ENCODE measurements around the gene ICAM1.
"Not testable (repeated sequence)": the region's sequence is repeated elsewhere in the genome, so short reads cannot be mapped to it uniquely, and the experiment has no call there.

ICAM1 gene

GRCh38 chr19:10269333-10270179, 1.4 kb upstream of the ICAM1 start:
- intact Hi-C loops (cut with DNase I) = loop anchor here (1.0 to 10.0 kb wide), 2 partner anchors 65 to 120 kb away; partner anchors contain the start of genes ICAM3 and RAVER1

GRCh38 chr19:10270180-10270615, 722 bp upstream of the ICAM1 start:
- intact Hi-C loops (cut with DNase I) = no loop called here
- peak in 2 of 10 donors; percentile 23 to 88 for DNase-seq

More at GRCh38 chr19:10269333-10270179, 1.4 kb upstream of the ICAM1 start:
- DNase-seq = peak; percentile 61 to 97 (median 82)

GRCh38 chr19:10271543-10272086, 695 bp downstream of the ICAM1 start:
- intact Hi-C loops (cut with DNase I) = no loop called here
- DNase-seq = no peak

GRCh38 chr19:10274589-10274988, 3.7 kb downstream of the ICAM1 start:
- DNase-seq = no peak
- intact Hi-C loops (cut with DNase I) = no loop called here

- intact Hi-C loops (cut with DNase I) = no loop called here
- DNase-seq = no peak
Observed at GRCh38 chr19:10277795-10278589, 7.1 kb downstream of the ICAM1 start.

GRCh38 chr19:10278935-10279334, 8.0 kb downstream of the ICAM1 start:
- DNase-seq = no peak
- intact Hi-C loops (cut with DNase I) = no loop called here

- DNase-seq = no peak
- intact Hi-C loops (cut with DNase I) = no loop called here
Observed at GRCh38 chr19:10279737-10280442, 9.0 kb downstream of the ICAM1 start.

GRCh38 chr19:10282043-10282442, 11.1 kb downstream of the ICAM1 start:
- DNase-seq; intact Hi-C loops (cut with DNase I): not testable (repeated sequence)

GRCh38 chr19:10283301-10284064, 12.6 kb downstream of the ICAM1 start:
- DNase-seq = no peak
- intact Hi-C loops (cut with DNase I) = no loop called here

GRCh38 chr19:10284065-10284959, 13.4 kb downstream of the ICAM1 start:
- no peak for DNase-seq
- intact Hi-C loops (cut with DNase I) = no loop called here

GRCh38 chr19:10284960-10285278, 14.0 kb downstream of the ICAM1 start:
- DNase-seq = no peak
- intact Hi-C loops (cut with DNase I) = no loop called here

- no peak for DNase-seq
- intact Hi-C loops (cut with DNase I) = no loop called here
Observed at GRCh38 chr19:10285393-10285792, 14.5 kb downstream of the ICAM1 start.

GRCh38 chr19:10286803-10287737, 16.1 kb downstream of the ICAM1 start, which contains the start of gene ICAM4:
TSS of gene ICAM4 (plus strand) at chr19:10286955. CDS start at chr19:10287013, 58 bp downstream.
- intact Hi-C loops (cut with DNase I) = no loop called here
- DNase-seq = no peak

GRCh38 chr19:10288662-10289166, 17.8 kb downstream of the ICAM1 start:
- intact Hi-C loops (cut with DNase I) = no loop called here
- peak in 6 of 10 donors; percentile 50 to 94 (median 64) for DNase-seq

- peak in 6 of 10 donors; percentile 46 to 91 (median 66) for DNase-seq
- intact Hi-C loops (cut with DNase I) = no loop called here
Observed at GRCh38 chr19:10289167-10289835, 18.4 kb downstream of the ICAM1 start.

GRCh38 chr19:10289836-10290356, 19.0 kb downstream of the ICAM1 start, which contains the start of gene ICAM5:
TSS of gene ICAM5 (plus strand) at chr19:10289952. CDS start at chr19:10290044, 92 bp downstream.
- DNase-seq = peak in 8 of 10 donors; percentile 42 to 95 (median 66)
- intact Hi-C loops (cut with DNase I) = no loop called here
